ENCODE data around the gene FAM13C.
A peak's percentile ranks its signal among the peaks of the same experiment; 100 is the strongest.

Gene FAM13C

DNA sequence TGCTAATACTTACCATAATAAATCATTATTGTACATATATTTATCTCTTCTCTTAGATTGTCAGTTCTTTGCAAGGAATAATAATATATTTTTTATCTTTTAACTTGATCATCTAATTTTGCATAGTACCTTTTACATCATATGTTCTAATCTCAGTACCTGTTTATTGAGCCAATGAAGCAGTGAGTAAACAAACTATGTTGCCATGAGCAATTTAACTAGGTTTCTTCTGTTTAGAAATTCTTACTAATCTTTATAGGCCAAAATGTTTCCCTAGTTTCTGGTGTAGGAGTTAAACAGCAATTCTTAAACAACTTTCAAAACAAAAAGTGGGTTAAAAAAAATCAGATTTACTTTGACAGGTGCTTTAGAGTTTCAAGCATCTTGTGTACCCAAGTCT, 124.6 kb downstream of the FAM13C start:
- Histone ChIP-seq H3K9me3 (ENCODE audit: control insufficient read depth, insufficient read depth, low read depth, low read length) (no peaks in the 10 kb centered on the region), H3K4me1 (ENCODE audit: control insufficient read depth, insufficient read depth, low read length) (0 out of 2 replicates have a peak, but pooled peaks cover 2% of the 10 kb centered on the region), H3K4me3 (ENCODE audit: low read depth, low read length) (no peak overlapping the region), H3K27ac (ENCODE audit: extremely low read depth, low read depth, low read length) (no peak overlapping the region), H3K36me3 (ENCODE audit: control insufficient read depth in 2 of 2, insufficient read depth in 1 of 2, low read length in 2 of 2) (no peaks in the 10 kb centered on the region)
- no peak for TF ChIP-seq ZNF510 (tag by site-specific recombination; IDR thresholded peaks at IDR 0.05; ENCODE audit: insufficient replicate concordance)
- TF ChIP-seq ZBTB8A (tag by site-specific recombination; IDR thresholded peaks at IDR 0.05), result no peak
- TF ChIP-seq ZNF785 (tag by site-specific recombination; IDR thresholded peaks at IDR 0.05), result no peak
- TF ChIP-seq ZNF610 (tag by site-specific recombination; IDR thresholded peaks at IDR 0.05; ENCODE audit: borderline replicate concordance), result no peak
- TF ChIP-seq ZNF580 (tag by site-specific recombination; IDR thresholded peaks at IDR 0.05), result no peak
- TF ChIP-seq ZNF837 (tag by site-specific recombination; IDR thresholded peaks at IDR 0.05), result no peak
- no peak for TF ChIP-seq ZNF544 (tag by site-specific recombination; IDR thresholded peaks at IDR 0.05)
- TF ChIP-seq ZNF184 (tag by site-specific recombination; IDR thresholded peaks at IDR 0.05), result no peak
- TF ChIP-seq, protein P1, sequence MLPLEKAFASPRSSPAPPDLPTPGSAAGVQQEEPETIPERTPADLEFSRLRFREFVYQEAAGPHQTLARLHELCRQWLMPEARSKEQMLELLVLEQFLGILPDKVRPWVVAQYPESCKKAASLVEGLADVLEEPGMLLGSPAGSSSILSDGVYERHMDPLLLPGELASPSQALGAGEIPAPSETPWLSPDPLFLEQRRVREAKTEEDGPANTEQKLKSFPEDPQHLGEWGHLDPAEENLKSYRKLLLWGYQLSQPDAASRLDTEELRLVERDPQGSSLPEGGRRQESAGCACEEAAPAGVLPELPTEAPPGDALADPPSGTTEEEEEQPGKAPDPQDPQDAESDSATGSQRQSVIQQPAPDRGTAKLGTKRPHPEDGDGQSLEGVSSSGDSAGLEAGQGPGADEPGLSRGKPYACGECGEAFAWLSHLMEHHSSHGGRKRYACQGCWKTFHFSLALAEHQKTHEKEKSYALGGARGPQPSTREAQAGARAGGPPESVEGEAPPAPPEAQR (tag by site-specific recombination; IDR thresholded peaks at IDR 0.05), result no peak
- TF ChIP-seq, protein P2, sequence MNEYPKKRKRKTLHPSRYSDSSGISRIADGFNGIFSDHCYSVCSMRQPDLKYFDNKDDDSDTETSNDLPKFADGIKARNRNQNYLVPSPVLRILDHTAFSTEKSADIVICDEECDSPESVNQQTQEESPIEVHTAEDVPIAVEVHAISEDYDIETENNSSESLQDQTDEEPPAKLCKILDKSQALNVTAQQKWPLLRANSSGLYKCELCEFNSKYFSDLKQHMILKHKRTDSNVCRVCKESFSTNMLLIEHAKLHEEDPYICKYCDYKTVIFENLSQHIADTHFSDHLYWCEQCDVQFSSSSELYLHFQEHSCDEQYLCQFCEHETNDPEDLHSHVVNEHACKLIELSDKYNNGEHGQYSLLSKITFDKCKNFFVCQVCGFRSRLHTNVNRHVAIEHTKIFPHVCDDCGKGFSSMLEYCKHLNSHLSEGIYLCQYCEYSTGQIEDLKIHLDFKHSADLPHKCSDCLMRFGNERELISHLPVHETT (tag by site-specific recombination; IDR thresholded peaks at IDR 0.05), result no peak
- no peak for TF ChIP-seq ZNF423 (tag by site-specific recombination; IDR thresholded peaks at IDR 0.05)
- CTCF ChIA-PET, result interaction anchor here (0.9 to 3.4 kb wide), 4 partner anchors 9 to 385 kb away, joined by 3 to 18 read pairs (median 6); no protein-coding TSS in a partner anchor
- POLR2A ChIA-PET, result no interaction called here

- Histone ChIP-seq H3K36me3 (ENCODE audit: control insufficient read depth in 2 of 2, insufficient read depth in 1 of 2, low read length in 2 of 2) (no peaks in the 10 kb centered on the region), H3K27ac (ENCODE audit: extremely low read depth, low read depth, low read length) (no peak overlapping the region), H3K4me1 (ENCODE audit: control insufficient read depth, insufficient read depth, low read length) (0 out of 2 replicates have a peak, but pooled peaks cover 2% of the 10 kb centered on the region), H3K4me3 (ENCODE audit: low read depth, low read length) (no peak overlapping the region), H3K9me3 (ENCODE audit: control insufficient read depth, insufficient read depth, low read depth, low read length) (no peaks in the 10 kb centered on the region)
- ChIA-PET CTCF (interaction anchor here (0.6 to 3.4 kb wide), 13 partner anchors 11 to 1058 kb away, joined by 3 to 18 read pairs (median 4); no protein-coding TSS in a partner anchor), POLR2A (no interaction called here)
- TF ChIP-seq ZNF530 (tag by site-specific recombination; IDR thresholded peaks at IDR 0.05; ENCODE audit: low read depth) (no peak), ZNF366 (tag by site-specific recombination; conservative IDR thresholded peaks at IDR 0.05) (peak; percentile 84), ZNF704 (tag by site-specific recombination; IDR thresholded peaks at IDR 0.05) (no peak), ZNF146 (tag by site-specific recombination; IDR thresholded peaks at IDR 0.05) (no peak)
- TF ChIP-seq, protein P2 (tag by site-specific recombination; IDR thresholded peaks at IDR 0.05), result no peak
- TF ChIP-seq, protein P3, sequence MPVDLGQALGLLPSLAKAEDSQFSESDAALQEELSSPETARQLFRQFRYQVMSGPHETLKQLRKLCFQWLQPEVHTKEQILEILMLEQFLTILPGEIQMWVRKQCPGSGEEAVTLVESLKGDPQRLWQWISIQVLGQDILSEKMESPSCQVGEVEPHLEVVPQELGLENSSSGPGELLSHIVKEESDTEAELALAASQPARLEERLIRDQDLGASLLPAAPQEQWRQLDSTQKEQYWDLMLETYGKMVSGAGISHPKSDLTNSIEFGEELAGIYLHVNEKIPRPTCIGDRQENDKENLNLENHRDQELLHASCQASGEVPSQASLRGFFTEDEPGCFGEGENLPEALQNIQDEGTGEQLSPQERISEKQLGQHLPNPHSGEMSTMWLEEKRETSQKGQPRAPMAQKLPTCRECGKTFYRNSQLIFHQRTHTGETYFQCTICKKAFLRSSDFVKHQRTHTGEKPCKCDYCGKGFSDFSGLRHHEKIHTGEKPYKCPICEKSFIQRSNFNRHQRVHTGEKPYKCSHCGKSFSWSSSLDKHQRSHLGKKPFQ (tag by site-specific recombination; IDR thresholded peaks at IDR 0.05), result no peak
These were observed 126.2 kb downstream of the FAM13C start for GRCh38 chr10:59236064-59236697.

Data from HEK293 (cell line).